ENCODE data around the gene CCDC201. TPM values are rescaled to one million over a fixed set of nuclear protein-coding genes. Genes with fewer than 3 reads are reported as not detected.

The CCDC201 gene
- total RNA-seq, 1 donor from 2014 or later: not detected

GRCh38 chr7:45892407-45893035 lies 19.6 kb upstream of the CCDC201 start:
- no peak for DNase-seq

GRCh38 chr7:45891462-45892402 lies 18.9 kb upstream of the CCDC201 start:
- DNase-seq: no peak

GRCh38 chr7:45890902-45891461 lies 18.1 kb upstream of the CCDC201 start:
- DNase-seq: peak; percentile 73

GRCh38 chr7:45890125-45890901 lies 17.4 kb upstream of the CCDC201 start:
- no peak for DNase-seq

GRCh38 chr7:45889367-45890067 lies 16.6 kb upstream of the CCDC201 start:
- DNase-seq: peak; percentile 71

GRCh38 chr7:45888993-45889366 lies 16.1 kb upstream of the CCDC201 start:
- no peak for DNase-seq

- peak; percentile 56 for DNase-seq
These were observed 15.5 kb upstream of the CCDC201 start, which contains the start of gene IGFBP1 for GRCh38 chr7:45888185-45888992. Gene IGFBP1 (plus strand): TSS chr7:45888488. CDS start chr7:45888653, 165 bp downstream.

GRCh38 chr7:45886931-45887667 lies 14.2 kb upstream of the CCDC201 start:
- DNase-seq: no peak

- DNase-seq: peak; percentile 28
These were observed 12.5 kb upstream of the CCDC201 start for GRCh38 chr7:45885264-45885882.

- no peak for DNase-seq
These were observed 11.3 kb upstream of the CCDC201 start for GRCh38 chr7:45884136-45884535.

GRCh38 chr7:45882465-45882810 lies 9.6 kb upstream of the CCDC201 start:
- DNase-seq: no peak

GRCh38 chr7:45881759-45882464 lies 9.0 kb upstream of the CCDC201 start:
- DNase-seq: peak; percentile 51

GRCh38 chr7:45881280-45881758 lies 8.4 kb upstream of the CCDC201 start:
- no peak for DNase-seq

- no peak for DNase-seq
These were observed 7.6 kb upstream of the CCDC201 start for GRCh38 chr7:45880433-45880860.

- no peak for DNase-seq
These were observed 5.7 kb upstream of the CCDC201 start for GRCh38 chr7:45878457-45879144.

- no peak for DNase-seq
These were observed 3.6 kb upstream of the CCDC201 start for GRCh38 chr7:45876519-45876918.

GRCh38 chr7:45874408-45875131 lies 1.7 kb upstream of the CCDC201 start:
- DNase-seq: peak; percentile 84

GRCh38 chr7:45873355-45873754 lies 473 bp upstream of the CCDC201 start:
- no peak for DNase-seq

Measured in dermis blood vessel endothelial cell (primary cell).